HG03521 (cell line): ENCODE data around the gene WNK3.
"Not testable (repeated sequence)": the region's sequence is repeated elsewhere in the genome, so short reads cannot be mapped to it uniquely, and the experiment has no call there.

Source experiments
- ATAC-seq: cut with Tn5 transposase; IDR thresholded peaks from one replicate; pipeline ENCODE4 v1.9.1; 2021; ENCODE audit warnings: mild to moderate bottlenecking, moderate library complexity; ENCODE audit not compliant: unreplicated experiment

Gene WNK3

DNA sequence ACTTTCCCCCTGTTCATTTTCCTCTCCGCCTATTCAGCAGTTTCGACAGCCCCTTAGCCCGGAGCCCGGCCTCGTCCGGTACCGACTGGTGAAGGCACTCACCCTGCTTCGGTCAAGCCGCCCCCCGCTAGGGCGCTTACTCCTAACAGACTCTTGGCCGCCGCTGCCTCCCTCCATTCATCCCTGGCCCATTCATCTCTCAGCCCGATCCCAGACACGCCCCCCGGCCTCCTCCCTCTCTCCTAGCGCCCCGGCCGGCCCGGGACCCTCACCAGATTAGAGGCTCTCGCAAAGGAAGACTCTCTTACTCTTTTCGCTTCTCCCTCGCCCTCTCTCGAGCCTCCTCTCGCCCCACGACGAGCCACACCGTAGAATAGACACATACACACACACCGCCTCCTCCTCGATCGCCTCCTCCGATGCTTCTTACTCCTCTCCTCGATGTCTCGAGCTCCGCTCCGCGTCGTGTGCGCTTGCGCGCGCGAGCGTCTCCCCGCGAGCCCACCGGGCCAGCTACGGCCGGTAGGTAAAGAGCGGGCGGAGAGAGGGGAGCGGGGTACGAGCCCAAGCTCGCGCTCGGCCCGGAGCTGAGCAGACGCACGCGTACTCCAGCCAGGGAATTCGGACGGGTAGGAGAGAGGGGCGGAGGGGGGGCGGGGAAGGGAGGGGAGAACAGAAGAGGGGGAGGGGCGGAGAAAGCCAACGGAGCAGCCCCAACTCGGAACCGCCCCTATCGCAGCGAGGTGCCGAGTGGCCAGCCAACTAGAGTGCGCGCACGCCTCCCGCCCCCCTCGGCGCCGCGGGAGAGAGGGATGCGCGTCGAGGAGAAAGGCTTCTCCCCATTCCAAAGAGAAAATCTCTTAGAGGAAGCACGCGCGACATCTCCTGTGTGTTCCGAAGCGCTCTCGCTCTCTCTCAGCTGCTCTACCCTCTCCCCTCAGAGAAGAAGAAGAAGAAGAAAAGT, at the start of gene WNK3:
WNK3 (minus strand) TSS at position 633 of the 964 bp plus-strand sequence.
- no peak for ATAC-seq

- no peak for ATAC-seq
These were observed 49.4 kb upstream of the WNK3 start for GRCh38 chrX:54407266-54407665.

- no peak for ATAC-seq
These were observed 39.3 kb upstream of the WNK3 start for GRCh38 chrX:54397113-54397512.

GRCh38 chrX:54386314-54386713, 28.5 kb upstream of the WNK3 start:
- ATAC-seq: no peak

DNA sequence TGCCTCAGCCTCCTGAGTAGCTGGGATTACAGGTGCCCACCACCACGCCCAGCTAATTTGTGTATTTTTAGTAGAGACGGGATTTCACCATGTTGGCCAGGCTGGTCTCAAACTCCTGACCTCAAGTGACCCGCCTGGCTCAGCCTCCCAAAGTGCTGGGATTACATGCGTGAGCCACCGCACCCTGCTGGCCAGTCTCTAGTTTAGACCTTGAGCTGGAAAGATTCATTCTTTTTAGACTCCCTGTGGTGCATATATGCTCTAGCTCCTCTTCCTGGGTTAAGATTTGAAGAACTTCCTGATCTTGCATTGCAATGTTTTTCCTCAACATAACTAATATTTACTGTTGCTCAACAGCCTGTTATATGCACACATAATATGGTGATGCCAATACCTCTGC, 26.8 kb upstream of the WNK3 start:
- not testable (repeated sequence) for ATAC-seq

DNA sequence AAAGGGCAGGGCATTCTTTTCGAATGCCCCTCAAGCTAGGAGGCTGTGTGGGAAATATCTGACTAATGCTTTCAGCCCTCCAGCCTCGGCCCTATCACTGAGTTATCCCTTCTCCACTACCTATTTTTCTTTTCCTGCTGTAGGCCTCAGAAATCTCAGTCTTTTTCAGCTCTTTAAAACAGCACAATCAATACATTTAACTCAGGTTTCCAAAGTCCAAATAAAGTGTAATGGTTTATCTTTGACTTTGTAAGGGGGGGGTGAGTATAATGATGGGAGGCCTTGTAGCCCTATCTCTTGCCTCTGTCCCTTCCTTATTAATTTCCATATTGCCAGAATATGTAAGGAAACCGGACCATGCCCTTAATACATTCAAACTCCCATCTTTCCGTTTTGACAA, 1.6 kb upstream of the WNK3 start:
- ATAC-seq: no peak

DNA sequence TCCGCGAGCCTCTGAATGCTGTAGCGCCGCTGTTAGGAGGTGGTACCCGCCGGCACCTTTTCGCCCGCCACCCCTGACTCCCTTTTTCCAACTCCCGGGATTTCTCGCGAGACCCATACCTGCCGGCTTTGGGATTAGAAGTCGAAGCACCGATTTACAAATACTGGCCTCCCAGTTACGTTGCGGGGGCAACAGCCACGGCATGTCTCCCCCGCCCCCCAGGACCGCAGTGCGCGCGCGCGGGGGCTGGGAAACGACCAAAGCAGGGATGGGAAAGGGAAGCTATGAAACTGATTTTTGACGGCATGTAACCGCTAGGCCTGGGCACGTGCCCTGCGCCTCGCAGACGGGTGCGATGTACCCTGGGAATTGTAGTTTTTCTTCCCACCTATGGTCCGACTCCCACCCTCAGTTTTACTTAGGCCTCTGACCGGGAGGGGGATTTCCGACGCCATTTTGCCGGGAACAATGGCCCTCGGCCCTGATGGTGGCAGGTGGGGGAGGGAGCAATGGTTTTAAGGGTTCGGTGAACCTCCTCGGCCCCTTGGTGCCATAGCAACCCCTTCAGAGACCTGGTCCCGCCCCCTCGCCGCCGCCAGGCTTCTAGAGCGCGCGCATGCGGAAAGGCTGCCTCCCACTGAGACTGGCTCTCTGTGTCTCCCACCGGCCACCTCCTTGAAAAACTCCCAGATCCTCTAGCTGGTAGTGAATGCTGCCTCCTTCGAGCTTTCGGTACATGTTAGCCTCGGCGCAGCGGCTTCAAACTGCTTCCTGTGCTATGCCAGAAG, 772 bp upstream of the WNK3 start:
- ATAC-seq: no peak

GRCh38 chrX:54352677-54353076, 5.2 kb downstream of the WNK3 start:
- no peak for ATAC-seq

DNA sequence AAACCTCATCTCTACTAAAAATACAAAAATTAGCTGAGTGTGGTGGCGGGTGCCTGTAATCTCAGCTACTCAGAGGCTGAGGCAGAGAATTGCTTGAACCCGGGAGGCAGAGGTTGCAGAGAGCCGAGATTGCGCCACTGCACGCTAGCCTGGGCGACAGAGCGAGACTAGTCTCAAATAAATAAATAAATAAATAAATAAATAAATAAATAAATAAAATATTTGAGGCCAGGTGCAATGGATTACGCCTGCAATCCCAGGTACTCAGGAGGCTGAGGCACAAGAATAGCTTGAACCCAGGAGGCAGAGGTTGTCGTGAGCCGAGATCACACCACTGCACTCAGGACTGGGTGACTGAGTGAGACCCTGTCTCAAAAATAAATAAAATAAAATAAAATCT, 20.5 kb downstream of the WNK3 start:
- not testable (repeated sequence) for ATAC-seq

DNA sequence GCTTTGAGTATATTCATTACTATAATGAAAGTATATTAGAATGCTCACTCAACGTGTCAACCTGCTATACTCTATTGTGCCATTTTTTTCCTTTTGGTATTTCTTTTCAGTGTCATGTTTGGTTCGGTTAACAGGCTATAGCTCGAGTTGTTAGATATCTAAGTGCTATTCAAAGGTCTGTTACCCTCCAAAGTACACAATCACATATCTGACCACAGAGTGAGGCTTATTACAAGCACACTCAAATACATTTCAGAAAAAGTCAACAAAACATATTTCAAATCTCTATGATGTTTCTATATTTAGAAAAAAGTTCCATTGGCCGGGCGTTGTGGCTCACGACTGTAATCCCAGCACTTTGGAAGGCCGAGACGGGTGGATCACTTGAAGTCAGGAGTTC, 32.8 kb downstream of the WNK3 start:
- no peak for ATAC-seq

DNA sequence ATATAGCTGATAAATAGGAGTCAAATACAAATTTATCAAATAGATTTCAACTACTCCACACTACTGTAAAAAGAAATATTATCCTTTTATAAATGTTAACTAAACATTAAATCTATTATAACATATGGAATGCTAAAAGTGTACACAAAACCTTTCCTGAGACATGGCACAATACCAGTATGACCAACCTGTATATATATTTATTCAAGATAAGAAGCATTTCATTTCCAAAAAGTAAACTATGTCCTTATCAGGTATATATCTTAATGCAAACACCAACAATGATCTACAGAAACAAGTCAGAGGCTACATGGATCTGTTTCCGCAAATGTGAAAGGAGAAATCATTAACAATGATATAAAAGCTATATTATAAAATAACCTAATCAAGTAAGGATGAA, 37.8 kb downstream of the WNK3 start:
- no peak for ATAC-seq

DNA sequence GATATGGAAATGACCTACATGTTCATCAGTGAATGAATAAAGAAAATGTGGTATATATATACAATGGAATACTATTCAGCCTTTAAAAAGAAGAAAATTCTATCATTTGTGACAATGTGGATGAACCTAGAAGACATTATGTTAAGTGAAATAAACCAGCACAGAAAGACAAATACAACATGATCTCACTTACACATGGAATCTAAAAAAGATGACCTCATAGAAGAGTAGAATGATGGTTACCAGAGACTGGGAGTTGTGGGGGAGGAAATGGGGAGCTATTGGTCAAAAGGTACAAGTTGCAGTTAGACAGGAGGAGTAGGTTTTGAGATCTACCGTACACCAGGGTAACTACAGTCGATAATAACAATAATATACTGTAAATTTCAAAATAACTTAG, 51.5 kb downstream of the WNK3 start:
- no peak for ATAC-seq

- ATAC-seq: no peak
These were observed 56.3 kb downstream of the WNK3 start for GRCh38 chrX:54301516-54301915.

- no peak for ATAC-seq
These were observed 63.5 kb downstream of the WNK3 start for GRCh38 chrX:54294306-54294705.

- ATAC-seq: no peak
These were observed 65.1 kb downstream of the WNK3 start for GRCh38 chrX:54292755-54293154.

DNA sequence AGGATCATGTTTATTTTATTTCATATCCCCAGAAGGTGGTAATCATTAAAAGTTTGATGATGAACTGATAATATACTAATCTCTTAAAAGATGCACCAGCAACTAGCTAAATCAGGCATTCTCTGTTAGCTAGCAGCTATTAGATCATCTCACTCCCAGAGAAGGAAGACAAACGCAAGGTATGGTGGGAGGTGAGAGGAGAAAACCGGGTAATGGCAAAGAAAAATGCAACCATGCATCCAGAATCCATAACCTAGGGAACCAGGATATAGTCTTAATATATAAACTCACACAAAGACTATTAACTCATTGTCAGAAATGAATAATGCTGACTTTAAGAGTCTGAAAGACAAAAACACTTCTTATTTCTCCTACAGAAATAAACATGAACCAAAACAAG, 66.1 kb downstream of the WNK3 start:
- no peak for ATAC-seq

- ATAC-seq: no peak
These were observed 68.9 kb downstream of the WNK3 start for GRCh38 chrX:54288968-54289367.

GRCh38 chrX:54288277-54288676, 69.6 kb downstream of the WNK3 start:
- no peak for ATAC-seq

GRCh38 chrX:54281676-54282075, 76.2 kb downstream of the WNK3 start:
- no peak for ATAC-seq

DNA sequence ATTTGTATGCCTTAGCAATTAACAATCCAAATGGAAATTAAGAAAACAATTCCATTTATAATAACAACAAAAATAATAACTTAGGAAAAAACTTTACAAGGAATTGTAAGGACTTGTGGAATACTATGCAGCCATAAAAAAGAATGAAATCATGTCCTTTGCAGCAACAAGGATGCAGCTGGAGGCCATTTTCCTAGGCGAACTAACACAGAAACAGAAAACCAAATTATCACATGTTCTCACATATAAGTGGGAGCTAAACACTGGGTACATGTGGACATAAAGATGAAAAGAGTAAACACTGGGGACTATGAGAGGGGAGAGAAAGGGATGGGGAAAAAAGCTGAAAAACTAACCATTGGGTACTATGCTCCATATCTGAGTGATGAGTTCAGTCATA, 77.4 kb downstream of the WNK3 start:
- no peak for ATAC-seq

DNA sequence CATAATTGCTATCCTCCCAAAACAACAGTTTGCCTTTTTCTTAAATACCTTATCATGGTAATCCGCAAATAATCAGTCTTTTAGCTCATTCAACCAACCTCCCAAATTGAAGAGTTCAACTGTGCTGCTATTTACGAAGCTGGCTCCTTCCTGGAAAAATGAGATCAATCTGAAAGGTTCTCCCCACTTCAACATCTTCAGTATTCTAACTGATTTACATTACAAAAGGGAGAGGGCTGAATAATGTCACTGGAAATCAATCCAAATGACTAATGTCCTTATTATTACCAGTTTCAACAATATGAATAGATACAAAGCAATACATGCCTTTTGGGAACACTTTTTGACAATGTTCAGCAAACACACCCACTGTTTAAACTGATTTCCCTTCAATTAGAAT, 86.2 kb downstream of the WNK3 start:
- no peak for ATAC-seq

DNA sequence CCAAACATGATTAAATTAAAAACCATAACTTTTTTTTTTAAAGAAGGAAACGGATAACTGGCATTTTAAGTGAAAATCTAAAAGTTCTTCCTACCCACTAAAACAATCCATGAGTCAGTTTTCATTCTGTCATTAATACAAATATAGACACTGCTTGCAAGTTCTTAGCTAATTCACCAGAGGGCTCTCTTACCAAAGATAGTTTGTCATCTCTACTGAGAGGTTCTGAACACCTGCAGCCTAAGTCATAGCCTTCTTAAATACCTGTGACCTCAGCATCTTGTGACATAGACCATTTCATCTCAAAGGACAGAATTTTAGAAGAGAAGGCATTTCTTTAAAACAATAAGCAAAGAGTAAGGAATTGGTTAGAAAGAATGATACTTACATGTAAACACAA, 109.5 kb downstream of the WNK3 start:
- no peak for ATAC-seq
